Peyer's patch (tissue), 4 donors: ENCODE measurements around the gene EIF4A3.

Source experiments
- CTCF ChIP-seq, 6 experiments: fragments of 450-650 bp in 4 of 6; fragments of 200-600 bp in 2 of 6; sonication (generic) in 1 of 6; IDR thresholded peaks; one replicate each; pipeline ENCODE4 v1.5.1; 2017 to 2019; ENCODE audit warnings: antibody characterized with exemption in 6 of 6, mild to moderate bottlenecking in 3 of 6, moderate library complexity in 1 of 6
- POLR2A ChIP-seq, 2 donors: fragments of 450-650 bp; IDR thresholded peaks; one replicate each; pipeline ENCODE4 v1.5.1; 2017; ENCODE audit warnings: antibody characterized with exemption in 2 of 2, mild to moderate bottlenecking in 2 of 2, moderate library complexity in 2 of 2

- no peak for TF ChIP-seq CTCF (IDR thresholded peaks at IDR 0.05)
- no peak for TF ChIP-seq POLR2A (IDR thresholded peaks at IDR 0.05)
Measured at GRCh38 chr17:80095038-80095843, 51.7 kb downstream of the EIF4A3 start.
